IMR-90 (cell line): ENCODE data around the gene PKHD1.

Experiments used
- MAFK ChIP-seq: IDR thresholded peaks from 2 replicates; pipeline ENCODE4 v1.6.1; 2012; ENCODE audit warnings: low read depth, low read length, improper control_type of control experiment
- RAD21 ChIP-seq: IDR thresholded peaks from 2 replicates; pipeline ENCODE4 v1.6.1; 2012; ENCODE audit warnings: low read length, improper control_type of control experiment
- SMC3 ChIP-seq: fragments of 150-350 bp; IDR thresholded peaks from 2 replicates; pipeline ENCODE4 v1.6.1; 2016; ENCODE audit warnings: low read depth, mild to moderate bottlenecking, antibody characterized with exemption, low read length, moderate library complexity
- TF ChIP-seq, protein P1 (sequence below): conservative IDR thresholded peaks from 2 replicates; pipeline ENCODE4 v1.5.1; 2012; ENCODE audit warnings: mild to moderate bottlenecking, low read depth, low read length, improper control_type of control experiment

DNA sequence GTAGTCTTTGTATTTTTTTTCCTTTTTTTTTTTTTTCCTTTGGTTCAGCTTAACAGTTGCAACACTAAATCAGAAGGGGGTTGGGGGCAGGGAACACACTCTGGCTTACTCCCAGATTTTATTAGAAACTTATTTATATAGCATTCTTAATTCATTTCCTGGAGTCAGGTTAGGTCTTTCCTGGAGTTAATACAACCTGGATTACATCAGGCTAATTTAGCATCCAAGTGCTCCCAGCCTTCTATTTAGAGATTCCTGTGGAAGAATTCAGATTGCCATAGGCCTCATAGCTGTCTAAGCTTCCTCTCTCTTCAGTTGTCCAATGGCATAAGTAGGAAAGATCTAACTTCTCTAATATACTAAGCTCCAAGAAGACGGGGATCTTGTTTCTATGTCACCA lies 35.8 kb upstream of the PKHD1 start:
- no peak for TF ChIP-seq RAD21
- TF ChIP-seq, protein P1, sequence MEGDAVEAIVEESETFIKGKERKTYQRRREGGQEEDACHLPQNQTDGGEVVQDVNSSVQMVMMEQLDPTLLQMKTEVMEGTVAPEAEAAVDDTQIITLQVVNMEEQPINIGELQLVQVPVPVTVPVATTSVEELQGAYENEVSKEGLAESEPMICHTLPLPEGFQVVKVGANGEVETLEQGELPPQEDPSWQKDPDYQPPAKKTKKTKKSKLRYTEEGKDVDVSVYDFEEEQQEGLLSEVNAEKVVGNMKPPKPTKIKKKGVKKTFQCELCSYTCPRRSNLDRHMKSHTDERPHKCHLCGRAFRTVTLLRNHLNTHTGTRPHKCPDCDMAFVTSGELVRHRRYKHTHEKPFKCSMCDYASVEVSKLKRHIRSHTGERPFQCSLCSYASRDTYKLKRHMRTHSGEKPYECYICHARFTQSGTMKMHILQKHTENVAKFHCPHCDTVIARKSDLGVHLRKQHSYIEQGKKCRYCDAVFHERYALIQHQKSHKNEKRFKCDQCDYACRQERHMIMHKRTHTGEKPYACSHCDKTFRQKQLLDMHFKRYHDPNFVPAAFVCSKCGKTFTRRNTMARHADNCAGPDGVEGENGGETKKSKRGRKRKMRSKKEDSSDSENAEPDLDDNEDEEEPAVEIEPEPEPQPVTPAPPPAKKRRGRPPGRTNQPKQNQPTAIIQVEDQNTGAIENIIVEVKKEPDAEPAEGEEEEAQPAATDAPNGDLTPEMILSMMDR: no peak
- no peak for TF ChIP-seq SMC3
- TF ChIP-seq MAFK: no peak
